ENCODE data around the gene CCNYL1.
"Not testable (repeated sequence)": the region's sequence is repeated elsewhere in the genome, so short reads cannot be mapped to it uniquely, and the experiment has no call there.

The CCNYL1 gene

GRCh38 chr2:207704078-207704477 lies 7.4 kb upstream of the CCNYL1 start:
- H3K27me3 ChIP-seq (ENCODE audit: insufficient read depth, insufficient read length) = no peaks in the 10 kb centered on the region
- no peak for TF ChIP-seq YY1 (IDR thresholded peaks at IDR 0.05; ENCODE audit: insufficient read depth, insufficient read length)
- no peak for TF ChIP-seq ZNF274 (IDR thresholded peaks at IDR 0.05; ENCODE audit: low read depth, low read length)
- TF ChIP-seq SUZ12 (IDR thresholded peaks at IDR 0.05; ENCODE audit: extremely low read depth, insufficient read depth, insufficient read length) = no peak
- H3K9me3 ChIP-seq (ENCODE audit: insufficient read depth, low read length) = no peaks in the 10 kb centered on the region
- DNase-seq (ENCODE audit: low read depth, low spot score) = no peak
- H3K4me3 ChIP-seq (ENCODE audit: insufficient read length, low read depth) = no peak overlapping the region
- H3K4me1 ChIP-seq (ENCODE audit: insufficient read depth, insufficient read length) = no peaks in the 10 kb centered on the region
- H3K9ac ChIP-seq (ENCODE audit: insufficient read length, low read depth) = no peak overlapping the region
- H3K36me3 ChIP-seq (ENCODE audit: insufficient read depth, insufficient read length, low read length) = no peaks in the 10 kb centered on the region

- DNase-seq (ENCODE audit: low read depth, low spot score) = no peak
- no peaks in the 10 kb centered on the region for H3K36me3 ChIP-seq (ENCODE audit: insufficient read depth, insufficient read length, low read length)
- no peaks in the 10 kb centered on the region for H3K9me3 ChIP-seq (ENCODE audit: insufficient read depth, low read length)
- H3K4me3 ChIP-seq (ENCODE audit: insufficient read length, low read depth) = no peak overlapping the region
- no peak overlapping the region for H3K9ac ChIP-seq (ENCODE audit: insufficient read length, low read depth)
- H3K27me3 ChIP-seq (ENCODE audit: insufficient read depth, insufficient read length) = no peaks in the 10 kb centered on the region
- H3K4me1 ChIP-seq (ENCODE audit: insufficient read depth, insufficient read length) = no peaks in the 10 kb centered on the region
- no peak for TF ChIP-seq SUZ12 (IDR thresholded peaks at IDR 0.05; ENCODE audit: extremely low read depth, insufficient read depth, insufficient read length)
- no peak for TF ChIP-seq YY1 (IDR thresholded peaks at IDR 0.05; ENCODE audit: insufficient read depth, insufficient read length)
- TF ChIP-seq ZNF274 (IDR thresholded peaks at IDR 0.05; ENCODE audit: low read depth, low read length) = no peak
These were observed 6.8 kb upstream of the CCNYL1 start for GRCh38 chr2:207704671-207705070.

GRCh38 chr2:207706936-207707860 lies 4.2 kb upstream of the CCNYL1 start:
- Histone ChIP-seq H3K4me1 (ENCODE audit: insufficient read depth, insufficient read length) (no peaks in the 10 kb centered on the region), H3K27me3 (ENCODE audit: insufficient read depth, insufficient read length) (no peaks in the 10 kb centered on the region), H3K9me3 (ENCODE audit: insufficient read depth, low read length) (no peaks in the 10 kb centered on the region), H3K9ac (ENCODE audit: insufficient read length, low read depth) (no peak overlapping the region), H3K36me3 (ENCODE audit: insufficient read depth, insufficient read length, low read length) (no peaks in the 10 kb centered on the region), H3K4me3 (ENCODE audit: insufficient read length, low read depth) (no peak overlapping the region)
- TF ChIP-seq ZNF274 (IDR thresholded peaks at IDR 0.05; ENCODE audit: low read depth, low read length) (no peak), YY1 (IDR thresholded peaks at IDR 0.05; ENCODE audit: insufficient read depth, insufficient read length) (no peak), SUZ12 (IDR thresholded peaks at IDR 0.05; ENCODE audit: extremely low read depth, insufficient read depth, insufficient read length) (no peak)
- DNase-seq (ENCODE audit: low read depth, low spot score) = no peak

- H3K9me3 ChIP-seq (ENCODE audit: insufficient read depth, low read length) = no peaks in the 10 kb centered on the region
- peak; percentile 13 for DNase-seq (ENCODE audit: low read depth, low spot score)
- H3K9ac ChIP-seq (ENCODE audit: insufficient read length, low read depth) = peak overlapping the region; percentile 95
- TF ChIP-seq YY1 (IDR thresholded peaks at IDR 0.05; ENCODE audit: insufficient read depth, insufficient read length) (no peak), SUZ12 (IDR thresholded peaks at IDR 0.05; ENCODE audit: extremely low read depth, insufficient read depth, insufficient read length) (no peak)
- no peaks in the 10 kb centered on the region for H3K4me1 ChIP-seq (ENCODE audit: insufficient read depth, insufficient read length)
- peaks cover 11% of the 10 kb centered on the region for H3K36me3 ChIP-seq (ENCODE audit: insufficient read depth, insufficient read length, low read length)
- peak overlapping the region; percentile 94 for H3K4me3 ChIP-seq (ENCODE audit: insufficient read length, low read depth)
- no peaks in the 10 kb centered on the region for H3K27me3 ChIP-seq (ENCODE audit: insufficient read depth, insufficient read length)
These were observed 500 bp downstream of the CCNYL1 start for GRCh38 chr2:207711750-207712530.

DNA sequence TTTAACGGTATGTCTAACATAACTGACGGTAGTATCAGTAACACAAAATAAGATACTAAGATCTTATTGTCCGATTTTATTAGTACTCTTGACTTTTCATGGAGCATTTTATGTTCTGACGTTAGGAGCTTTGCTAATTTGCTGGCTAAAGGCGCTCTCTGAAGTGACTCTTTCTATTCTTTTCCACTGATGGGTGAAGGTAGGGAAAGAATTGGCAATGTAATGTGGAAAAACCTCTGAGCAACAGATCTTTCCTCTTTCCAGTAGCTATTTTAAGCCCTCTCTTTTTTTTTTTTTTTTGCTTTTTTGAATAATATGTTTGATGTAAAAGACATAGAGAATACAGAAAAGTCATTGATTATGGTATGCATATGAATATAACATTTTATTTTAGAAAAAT lies 4.6 kb downstream of the CCNYL1 start:
- H3K4me3 ChIP-seq (ENCODE audit: insufficient read length, low read depth) = no peak overlapping the region
- peaks cover 14% of the 10 kb centered on the region for H3K36me3 ChIP-seq (ENCODE audit: insufficient read depth, insufficient read length, low read length)
- DNase-seq (ENCODE audit: low read depth, low spot score) = no peak
- no peaks in the 10 kb centered on the region for H3K9me3 ChIP-seq (ENCODE audit: insufficient read depth, low read length)
- no peak overlapping the region for H3K9ac ChIP-seq (ENCODE audit: insufficient read length, low read depth)
- H3K4me1 ChIP-seq (ENCODE audit: insufficient read depth, insufficient read length) = no peaks in the 10 kb centered on the region
- no peaks in the 10 kb centered on the region for H3K27me3 ChIP-seq (ENCODE audit: insufficient read depth, insufficient read length)
- no peak for TF ChIP-seq SUZ12 (IDR thresholded peaks at IDR 0.05; ENCODE audit: extremely low read depth, insufficient read depth, insufficient read length)
- TF ChIP-seq YY1 (IDR thresholded peaks at IDR 0.05; ENCODE audit: insufficient read depth, insufficient read length) = no peak
- TF ChIP-seq ZNF274 (IDR thresholded peaks at IDR 0.05; ENCODE audit: low read depth, low read length) = no peak

- Histone ChIP-seq H3K4me3 (ENCODE audit: insufficient read length, low read depth) (no peak overlapping the region), H3K36me3 (ENCODE audit: insufficient read depth, insufficient read length, low read length) (peaks cover 14% of the 10 kb centered on the region), H3K27me3 (ENCODE audit: insufficient read depth, insufficient read length) (no peaks in the 10 kb centered on the region), H3K9me3 (ENCODE audit: insufficient read depth, low read length) (no peaks in the 10 kb centered on the region), H3K9ac (ENCODE audit: insufficient read length, low read depth) (no peak overlapping the region), H3K4me1 (ENCODE audit: insufficient read depth, insufficient read length) (no peaks in the 10 kb centered on the region)
- DNase-seq (ENCODE audit: low read depth, low spot score) = no peak
- TF ChIP-seq YY1 (IDR thresholded peaks at IDR 0.05; ENCODE audit: insufficient read depth, insufficient read length) = no peak
These were observed 7.1 kb downstream of the CCNYL1 start for GRCh38 chr2:207718521-207718920.

- TF ChIP-seq ZNF274 (IDR thresholded peaks at IDR 0.05; ENCODE audit: low read depth, low read length) = no peak
- no peak for TF ChIP-seq SUZ12 (IDR thresholded peaks at IDR 0.05; ENCODE audit: extremely low read depth, insufficient read depth, insufficient read length)
- no peak for TF ChIP-seq YY1 (IDR thresholded peaks at IDR 0.05; ENCODE audit: insufficient read depth, insufficient read length)
- Histone ChIP-seq H3K4me1 (ENCODE audit: insufficient read depth, insufficient read length) (no peaks in the 10 kb centered on the region), H3K9ac (ENCODE audit: insufficient read length, low read depth) (no peak overlapping the region), H3K36me3 (ENCODE audit: insufficient read depth, insufficient read length, low read length) (peaks cover 14% of the 10 kb centered on the region), H3K9me3 (ENCODE audit: insufficient read depth, low read length) (no peaks in the 10 kb centered on the region), H3K4me3 (ENCODE audit: insufficient read length, low read depth) (no peak overlapping the region), H3K27me3 (ENCODE audit: insufficient read depth, insufficient read length) (no peaks in the 10 kb centered on the region)
- no peak for DNase-seq (ENCODE audit: low read depth, low spot score)
These were observed 7.6 kb downstream of the CCNYL1 start for GRCh38 chr2:207719008-207719407.

DNA sequence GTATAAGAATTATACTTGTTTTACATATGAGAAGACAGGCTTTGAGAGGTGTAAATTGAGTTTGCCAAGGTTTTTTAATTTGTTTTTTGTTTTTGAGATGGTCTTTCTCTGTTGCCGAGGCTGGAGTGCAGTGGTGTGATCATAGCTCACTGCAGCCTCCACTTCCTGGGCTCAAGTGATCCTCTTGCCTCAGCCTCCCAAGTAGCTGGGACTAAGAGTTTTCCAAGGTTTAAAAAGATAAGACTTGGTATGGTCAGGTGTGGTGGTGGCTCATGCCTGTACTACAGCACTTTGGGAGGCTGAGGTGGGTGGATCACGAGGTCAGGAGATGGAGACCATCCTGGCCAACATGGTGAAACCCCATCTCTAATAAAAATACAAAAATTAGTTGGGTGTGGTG lies 8.2 kb downstream of the CCNYL1 start:
- not testable (repeated sequence) for H3K4me3 ChIP-seq (ENCODE audit: insufficient read length, low read depth); H3K9me3 ChIP-seq (ENCODE audit: insufficient read depth, low read length); H3K4me1 ChIP-seq (ENCODE audit: insufficient read depth, insufficient read length); DNase-seq (ENCODE audit: low read depth, low spot score); H3K9ac ChIP-seq (ENCODE audit: insufficient read length, low read depth); H3K27me3 ChIP-seq (ENCODE audit: insufficient read depth, insufficient read length)
- H3K36me3 ChIP-seq (ENCODE audit: insufficient read depth, insufficient read length, low read length) = peaks cover 12% of the 10 kb centered on the region

Data from NT2/D1 (cell line).